Activated T-helper 1 cell treated with anti-CD3 and anti-CD28 coated beads, Interleukin-12 subunit alpha, Interleukin-12 subunit beta, Interleukin-2, Interleukin-4 antibody, amounts not matched to agents 30 ng/mL and 10 ng/mL and 1 ng/mL, durations not matched to agents 14 hours and 24 hours and 36 hours (primary cell): Measurements from ENCODE around the gene GPR17. TPM values are rescaled to one million over a fixed set of nuclear protein-coding genes. Genes with fewer than 3 reads are reported as not detected.

ENCODE experiments used
- DNase-seq: peaks from one replicate; pipeline ENCODE4 v3.0.0; 2021; ENCODE audit warnings: low spot score
- H3K27ac Mint-ChIP-seq: one replicate; pipeline ENCODE4 v1.8.0; 2021; ENCODE audit warnings: mild to moderate bottlenecking, mixed read lengths
- H3K27me3 Mint-ChIP-seq: one replicate; pipeline ENCODE4 v1.8.0; 2022; ENCODE audit warnings: mild to moderate bottlenecking, moderate library complexity, mixed read lengths; ENCODE audit not compliant: insufficient read depth
- H3K36me3 Mint-ChIP-seq: one replicate; pipeline ENCODE4 v1.8.0; 2021; ENCODE audit warnings: low read depth, mixed read lengths
- H3K4me1 Mint-ChIP-seq: one replicate; pipeline ENCODE4 v1.8.0; 2021; ENCODE audit warnings: low read depth, mixed read lengths
- H3K4me3 Mint-ChIP-seq: one replicate; pipeline ENCODE4 v1.8.0; 2021; ENCODE audit warnings: mild to moderate bottlenecking, moderate library complexity, mixed read lengths
- H3K9me3 Mint-ChIP-seq: one replicate; pipeline ENCODE4 v1.8.0; 2021; ENCODE audit warnings: mixed read lengths
- intact Hi-C: fragments of 100-400 bp; cut with micrococcal nuclease; formaldehyde crosslinking; loops from one replicate; pipeline ENCODE4 v1.15.1; 2024
- total RNA-seq: library from RNA; stranded (reverse); gene quantifications from 2 replicates; pipeline ENCODE4 v1.2.3, GENCODE V29; 2022

The GPR17 gene
- total RNA-seq, 1 donor from 2014 or later = not detected

- Mint-ChIP-seq H3K4me1 (no peaks in the 10 kb centered on the region), H3K27ac (no peak overlapping the region), H3K27me3 (no peaks in the 10 kb centered on the region), H3K4me3 (no peak overlapping the region), H3K9me3 (no peaks in the 10 kb centered on the region), H3K36me3 (no peaks in the 10 kb centered on the region)
- DNase-seq = no peak
- intact Hi-C loops = loop anchor here (10.0 kb wide), 1 partner anchor 319 kb away; no protein-coding TSS in a partner anchor
These were observed 2.4 kb upstream of the GPR17 start for GRCh38 chr2:127643439-127644065.

GRCh38 chr2:127644066-127645025, 1.6 kb upstream of the GPR17 start:
- no peak overlapping the region for H3K27ac Mint-ChIP-seq

GRCh38 chr2:127645026-127645394, 943 bp upstream of the GPR17 start:
- no peaks in the 10 kb centered on the region for H3K9me3 Mint-ChIP-seq
- H3K27ac Mint-ChIP-seq = no peak overlapping the region
- peaks cover 5% of the 10 kb centered on the region for H3K4me1 Mint-ChIP-seq
- no peaks in the 10 kb centered on the region for H3K27me3 Mint-ChIP-seq
- no peaks in the 10 kb centered on the region for H3K36me3 Mint-ChIP-seq
- intact Hi-C loops = loop anchor here (10.0 kb wide), 1 partner anchor 320 kb away; no protein-coding TSS in a partner anchor
- DNase-seq = no peak
- H3K4me3 Mint-ChIP-seq = no peak overlapping the region

More at GRCh38 chr2:127644066-127645025, 1.6 kb upstream of the GPR17 start:
- Mint-ChIP-seq H3K4me3 (no peak overlapping the region), H3K36me3 (no peaks in the 10 kb centered on the region), H3K4me1 (no peaks in the 10 kb centered on the region), H3K9me3 (no peaks in the 10 kb centered on the region), H3K27me3 (no peaks in the 10 kb centered on the region)
- intact Hi-C loops = loop anchor here (10.0 kb wide), 1 partner anchor 320 kb away; no protein-coding TSS in a partner anchor
- no peak for DNase-seq

DNA sequence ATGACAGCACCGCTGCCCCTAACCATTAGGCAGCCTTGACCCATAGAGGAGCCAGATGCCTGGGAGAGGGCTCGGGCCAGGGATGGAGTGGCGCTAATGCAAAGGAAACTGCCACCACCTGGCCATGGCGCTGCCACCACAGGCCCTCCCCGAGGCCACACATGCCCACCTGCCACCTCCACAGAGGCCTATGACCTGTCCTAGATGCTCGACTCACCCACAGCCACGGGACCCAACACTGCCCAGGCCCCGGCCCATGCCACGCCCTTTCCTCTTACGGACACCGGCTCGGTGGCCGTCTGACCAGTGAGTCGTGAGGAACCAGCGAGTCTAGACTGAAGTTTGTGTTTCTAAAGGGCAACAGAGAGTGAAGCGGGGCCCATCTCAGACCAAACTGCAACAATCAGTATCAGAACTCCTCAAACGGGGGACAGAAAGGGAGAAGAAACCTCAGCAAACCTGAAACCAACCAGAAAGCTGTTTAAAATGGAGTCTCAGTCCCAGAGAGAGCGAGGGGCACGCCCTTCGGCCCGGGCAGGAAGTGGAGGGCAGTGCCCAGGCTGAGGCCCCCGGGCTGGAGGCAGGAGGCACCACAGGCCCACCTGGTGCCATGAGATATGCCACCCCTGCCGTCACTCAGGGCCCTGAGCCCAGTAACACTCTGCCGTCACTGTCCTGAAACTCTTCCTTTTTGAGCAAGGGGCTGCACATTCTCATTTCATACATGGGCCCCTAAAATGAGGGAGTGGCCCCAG, 711 bp downstream of the GPR17 start:
- no peak overlapping the region for H3K27ac Mint-ChIP-seq
- intact Hi-C loops = loop anchor here (10.0 kb wide), 1 partner anchor 322 kb away; no protein-coding TSS in a partner anchor

DNA sequence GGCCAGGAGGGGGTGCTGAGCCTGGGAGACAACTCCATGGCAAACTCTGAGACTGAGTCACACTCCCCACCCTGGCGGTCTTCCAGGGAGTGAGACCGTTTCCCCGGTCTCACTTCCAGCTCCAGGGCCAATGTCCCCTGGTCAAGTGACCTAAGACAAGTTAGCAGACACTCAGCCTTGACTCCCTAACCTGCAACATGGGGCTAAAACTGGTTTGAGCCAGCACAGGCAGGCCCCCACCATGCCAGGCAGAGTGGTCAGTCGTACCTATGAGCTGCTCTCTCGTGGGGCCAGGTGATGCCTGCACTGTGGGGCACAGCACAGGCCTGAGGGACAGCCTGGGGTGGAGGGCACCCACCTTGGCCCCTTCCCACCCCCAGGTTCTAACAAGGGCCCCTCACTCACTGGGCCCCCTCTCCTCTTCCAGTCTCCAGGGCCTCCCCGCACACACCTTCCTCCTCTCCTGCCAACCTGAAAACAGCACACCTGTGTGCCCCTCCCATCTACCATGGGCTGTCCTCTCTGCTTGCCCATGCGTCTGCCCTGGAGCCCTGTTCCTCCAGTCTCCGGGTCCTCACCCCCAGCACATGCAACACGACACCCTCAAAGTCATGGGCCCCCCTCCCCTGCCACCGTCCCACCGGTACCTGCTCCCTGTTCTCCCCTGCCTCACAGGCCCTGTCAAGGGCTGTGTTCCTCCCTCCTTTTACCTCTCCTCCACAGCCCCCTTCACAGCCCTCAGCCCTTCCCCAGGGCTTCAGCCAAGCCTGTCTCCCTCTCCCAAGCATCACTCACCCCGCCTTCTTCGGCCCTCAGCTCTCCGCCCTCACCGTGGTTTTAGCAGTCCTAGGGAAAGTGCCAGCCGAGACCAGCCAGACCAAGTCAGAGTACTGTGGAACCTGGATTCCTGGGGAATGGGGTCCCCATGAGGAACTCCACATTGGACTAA, 1.6 kb downstream of the GPR17 start:
- intact Hi-C loops = loop anchor here (2.0 to 10.0 kb wide), 2 partner anchors 53 to 323 kb away; partner anchors contain the start of gene SFT2D3
- Mint-ChIP-seq H3K4me3 (no peak overlapping the region), H3K27me3 (no peaks in the 10 kb centered on the region), H3K9me3 (no peaks in the 10 kb centered on the region), H3K27ac (no peak overlapping the region), H3K36me3 (no peaks in the 10 kb centered on the region), H3K4me1 (peaks cover 5% of the 10 kb centered on the region)
- no peak for DNase-seq

More for the DNA sequence above, 711 bp downstream of the GPR17 start:
- no peaks in the 10 kb centered on the region for H3K27me3 Mint-ChIP-seq
- H3K4me3 Mint-ChIP-seq = no peak overlapping the region
- no peak for DNase-seq
- no peaks in the 10 kb centered on the region for H3K36me3 Mint-ChIP-seq
- H3K9me3 Mint-ChIP-seq = no peaks in the 10 kb centered on the region
- peaks cover 5% of the 10 kb centered on the region for H3K4me1 Mint-ChIP-seq

DNA sequence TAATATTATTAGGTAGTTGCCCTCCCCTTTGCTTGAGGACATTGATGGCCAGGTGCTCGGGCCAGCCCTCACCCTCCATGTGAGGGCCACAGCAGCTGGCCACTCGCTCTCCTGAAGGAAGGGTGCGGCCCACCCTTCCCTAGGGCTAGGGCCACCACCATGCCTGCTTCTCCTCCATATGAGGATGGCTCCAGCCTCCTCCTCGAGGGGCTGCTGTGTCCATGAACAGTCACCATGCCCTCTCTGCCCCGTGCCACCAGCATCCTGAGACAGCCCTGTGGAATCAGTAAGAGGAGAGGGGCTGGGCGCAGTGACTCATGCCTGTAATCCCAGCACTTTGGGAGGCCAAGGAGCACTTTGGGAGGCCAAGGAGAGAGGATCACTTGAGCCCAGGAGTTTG, 2.4 kb downstream of the GPR17 start:
- intact Hi-C loops = loop anchor here (2.0 to 10.0 kb wide), 2 partner anchors 52 to 324 kb away; partner anchors contain the start of gene SFT2D3
- Mint-ChIP-seq H3K27me3 (peaks cover 1% of the 10 kb centered on the region), H3K36me3 (no peaks in the 10 kb centered on the region), H3K9me3 (no peaks in the 10 kb centered on the region), H3K27ac (no peak overlapping the region), H3K4me1 (peaks cover 5% of the 10 kb centered on the region), H3K4me3 (no peak overlapping the region)
- DNase-seq = no peak

- intact Hi-C loops = loop anchor here (1.0 to 10.0 kb wide), 6 partner anchors 52 to 452 kb away; partner anchors contain the start of genes IWS1 and SFT2D3
- no peak overlapping the region for H3K4me3 Mint-ChIP-seq
- peaks cover 5% of the 10 kb centered on the region for H3K4me1 Mint-ChIP-seq
- H3K9me3 Mint-ChIP-seq = no peaks in the 10 kb centered on the region
- no peaks in the 10 kb centered on the region for H3K36me3 Mint-ChIP-seq
- H3K27me3 Mint-ChIP-seq = peaks cover 2% of the 10 kb centered on the region
- H3K27ac Mint-ChIP-seq = no peak overlapping the region
- no peak for DNase-seq
These were observed 3.2 kb downstream of the GPR17 start for GRCh38 chr2:127649100-127649611.

DNA sequence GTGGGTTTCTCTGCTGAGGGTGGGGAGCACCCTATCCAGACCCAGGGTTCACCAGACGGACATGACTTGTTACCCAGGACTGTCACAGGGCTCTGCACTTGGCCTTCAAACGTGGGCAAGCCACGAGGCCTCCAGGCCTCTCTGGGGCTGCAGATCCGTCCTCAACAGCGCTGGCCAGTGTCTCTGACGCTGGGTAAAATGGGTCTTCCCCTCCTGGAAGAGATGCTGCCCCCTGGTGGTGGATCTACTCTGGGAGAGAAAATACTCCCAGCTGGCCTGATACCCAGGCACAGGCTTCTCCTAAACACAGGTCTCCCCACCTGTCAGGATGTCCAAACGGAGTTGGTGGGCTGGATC, 3.7 kb downstream of the GPR17 start:
- Mint-ChIP-seq H3K27ac (no peak overlapping the region), H3K27me3 (peaks cover 2% of the 10 kb centered on the region), H3K4me1 (peaks cover 5% of the 10 kb centered on the region), H3K4me3 (no peak overlapping the region), H3K36me3 (no peaks in the 10 kb centered on the region), H3K9me3 (no peaks in the 10 kb centered on the region)
- intact Hi-C loops = loop anchor here (1.0 to 10.0 kb wide), 6 partner anchors 51 to 452 kb away; partner anchors contain the start of genes IWS1 and SFT2D3
- DNase-seq = peak; percentile 68

DNA sequence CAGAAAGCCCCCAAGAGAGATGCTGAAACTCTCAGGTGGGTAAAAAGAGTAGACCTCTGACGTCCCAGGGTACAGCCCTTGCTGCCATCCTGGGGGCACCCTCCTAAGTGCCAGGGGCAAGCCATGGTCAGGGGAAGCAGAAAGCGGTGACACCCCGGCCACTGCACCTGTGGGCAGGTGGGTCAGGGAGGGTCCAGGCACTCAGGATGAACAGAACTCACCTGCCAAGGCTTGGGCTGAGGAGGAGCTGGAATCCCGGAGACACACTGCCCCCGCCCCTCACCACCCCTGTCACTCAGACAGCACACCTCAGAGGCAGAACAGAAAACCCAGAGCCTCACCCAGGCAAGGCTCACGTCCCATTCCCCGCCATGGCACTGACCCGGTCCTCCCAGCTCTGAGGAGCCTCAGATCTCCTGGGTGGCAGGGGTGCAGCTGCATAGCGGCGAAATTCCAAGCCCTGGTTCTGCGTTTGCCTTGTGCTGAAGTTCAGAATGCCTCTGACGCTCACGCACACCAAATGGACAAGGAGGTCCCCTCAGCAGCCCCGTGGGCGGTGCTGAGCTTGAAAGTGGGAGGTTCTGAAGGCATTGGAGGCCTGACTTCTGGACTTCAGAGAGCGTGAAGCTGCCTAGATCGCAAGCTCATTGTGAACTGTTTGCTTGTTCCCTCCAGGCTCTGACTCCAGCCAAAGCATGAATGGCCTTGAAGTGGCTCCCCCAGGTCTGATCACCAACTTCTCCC, 4.3 kb downstream of the GPR17 start:
- intact Hi-C loops = no loop called here
- Mint-ChIP-seq H3K4me3 (no peak overlapping the region), H3K27me3 (peaks cover 2% of the 10 kb centered on the region), H3K4me1 (peaks cover 5% of the 10 kb centered on the region), H3K27ac (no peak overlapping the region), H3K9me3 (no peaks in the 10 kb centered on the region), H3K36me3 (no peaks in the 10 kb centered on the region)
- DNase-seq = no peak

- Mint-ChIP-seq H3K9me3 (no peaks in the 10 kb centered on the region), H3K4me3 (no peak overlapping the region), H3K36me3 (no peaks in the 10 kb centered on the region), H3K27ac (no peak overlapping the region), H3K4me1 (peaks cover 5% of the 10 kb centered on the region), H3K27me3 (peaks cover 2% of the 10 kb centered on the region)
- intact Hi-C loops = no loop called here
- DNase-seq = no peak
These were observed 4.9 kb downstream of the GPR17 start for GRCh38 chr2:127650785-127651380.

DNA sequence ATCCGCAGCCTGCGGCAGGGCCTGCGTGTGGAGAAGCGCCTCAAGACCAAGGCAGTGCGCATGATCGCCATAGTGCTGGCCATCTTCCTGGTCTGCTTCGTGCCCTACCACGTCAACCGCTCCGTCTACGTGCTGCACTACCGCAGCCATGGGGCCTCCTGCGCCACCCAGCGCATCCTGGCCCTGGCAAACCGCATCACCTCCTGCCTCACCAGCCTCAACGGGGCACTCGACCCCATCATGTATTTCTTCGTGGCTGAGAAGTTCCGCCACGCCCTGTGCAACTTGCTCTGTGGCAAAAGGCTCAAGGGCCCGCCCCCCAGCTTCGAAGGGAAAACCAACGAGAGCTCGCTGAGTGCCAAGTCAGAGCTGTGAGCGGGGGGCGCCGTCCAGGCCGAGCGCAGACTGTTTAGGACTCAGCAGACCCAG, 5.4 kb downstream of the GPR17 start:
- H3K27ac Mint-ChIP-seq = no peak overlapping the region
- intact Hi-C loops = no loop called here
- no peaks in the 10 kb centered on the region for H3K36me3 Mint-ChIP-seq
- DNase-seq = no peak
- peaks cover 5% of the 10 kb centered on the region for H3K4me1 Mint-ChIP-seq
- H3K27me3 Mint-ChIP-seq = peaks cover 2% of the 10 kb centered on the region
- H3K4me3 Mint-ChIP-seq = no peak overlapping the region
- no peaks in the 10 kb centered on the region for H3K9me3 Mint-ChIP-seq
